A673 (cell line): ENCODE data around the gene HIBCH.

Source experiments
- CTCF ChIP-seq: fragments of 300-800, 200-600 bp; sonication (generic); conservative IDR thresholded peaks from 2 replicates; pipeline ENCODE4 v1.5.1; 2017; ENCODE audit warnings: low read depth, mild to moderate bottlenecking, antibody characterized with exemption, low read length, moderate library complexity, mixed read lengths
- EZH2 ChIP-seq: fragments of 200-600 bp; sonication (generic); IDR thresholded peaks from 2 replicates; pipeline ENCODE4 v1.6.1; 2017; ENCODE audit warnings: borderline replicate concordance, low read depth, mild to moderate bottlenecking, mixed read lengths, antibody characterized with exemption, low read length; ENCODE audit not compliant: poor library complexity, severe bottlenecking

GRCh38 chr2:190250421-190250820 is 69.2 kb downstream of the HIBCH start:
- TF ChIP-seq CTCF (no peak), EZH2 (no peak)
